Neuronal stem cell (in vitro differentiated cells): ENCODE measurements around the gene NTRK3.
A peak's percentile ranks its signal among the peaks of the same experiment; 100 is the strongest.

Experiments
- DNase-seq: peaks from one replicate; pipeline ENCODE4 v3.0.0-alpha.2; 2013; ENCODE audit warnings: low spot score
- H2AFZ ChIP-seq: one replicate; pipeline ENCODE4 v1.6.1; 2013; ENCODE audit warnings: mild to moderate bottlenecking, low read length, inconsistent platforms
- H2AK5ac ChIP-seq: 2 replicates; pipeline ENCODE4 v1.6.1; 2013; ENCODE audit warnings: low read depth, mild to moderate bottlenecking, inconsistent platforms, low read length, moderate library complexity, mixed read lengths
- H2BK120ac ChIP-seq: 2 replicates; pipeline ENCODE4 v1.6.1; 2013; ENCODE audit warnings: low read depth, mild to moderate bottlenecking, inconsistent platforms, low read length, moderate library complexity, mixed read lengths
- H2BK12ac ChIP-seq: one replicate; pipeline ENCODE4 v1.6.1; 2013; ENCODE audit warnings: low read length, inconsistent platforms
- H2BK15ac ChIP-seq: 2 replicates; pipeline ENCODE4 v1.6.1; 2013; ENCODE audit warnings: mild to moderate bottlenecking, low read length, inconsistent platforms, mixed read lengths
- H2BK5ac ChIP-seq: one replicate; pipeline ENCODE4 v1.6.1; 2013; ENCODE audit warnings: inconsistent platforms, mild to moderate bottlenecking, low read length, moderate library complexity
- H3K14ac ChIP-seq: one replicate; pipeline ENCODE4 v1.6.1; 2013; ENCODE audit warnings: low read length, inconsistent platforms
- H3K18ac ChIP-seq: 2 replicates; pipeline ENCODE4 v1.6.1; 2013; ENCODE audit warnings: low read length, inconsistent platforms
- H3K23ac ChIP-seq: 2 replicates; pipeline ENCODE4 v1.6.1; 2013; ENCODE audit warnings: low read depth, mild to moderate bottlenecking, mixed read lengths, low read length, inconsistent platforms; ENCODE audit not compliant: poor library complexity
- H3K27ac ChIP-seq: replicated peaks from 3 replicates; pipeline ENCODE4 v1.5.1; 2013; ENCODE audit warnings: low read length, inconsistent platforms
- H3K27me3 ChIP-seq, 3 experiments: 2 replicates each; pipeline ENCODE4 v1.6.1; 2013; ENCODE audit warnings: low read length in 3 of 3, mild to moderate bottlenecking in 2 of 3, inconsistent platforms in 1 of 3, low read depth in 1 of 3, mixed read lengths in 1 of 3, moderate library complexity in 1 of 3; ENCODE audit not compliant: control insufficient read depth in 3 of 3, insufficient read depth in 3 of 3
- H3K36me3 ChIP-seq, 2 donors: replicated peaks in 1 of 2; 2 replicates each; pipeline ENCODE4 v1.6.1; 2013; ENCODE audit warnings: low read length in 2 of 2; ENCODE audit not compliant: control insufficient read depth in 2 of 2, insufficient read depth in 2 of 2
- H3K4ac ChIP-seq: 2 replicates; pipeline ENCODE4 v1.6.1; 2013; ENCODE audit warnings: inconsistent platforms, mild to moderate bottlenecking, low read length, moderate library complexity
- H3K4me1 ChIP-seq, 2 donors: 1 replicate in 1 of 2; 2 replicates in 1 of 2; pipeline ENCODE4 v1.6.1; 2013; ENCODE audit warnings: low read length in 2 of 2, low read depth in 1 of 2; ENCODE audit not compliant: control insufficient read depth in 2 of 2, insufficient read depth in 1 of 2
- H3K4me2 ChIP-seq: one replicate; pipeline ENCODE4 v1.6.1; 2013; ENCODE audit warnings: mild to moderate bottlenecking, low read length, inconsistent platforms; ENCODE audit not compliant: insufficient read depth, poor library complexity, severe bottlenecking
- H3K4me3 ChIP-seq, 2 donors: 2 replicates each; pipeline ENCODE4 v1.5.1; 2013; ENCODE audit warnings: low read length in 2 of 2, mild to moderate bottlenecking in 2 of 2, inconsistent platforms in 1 of 2, moderate library complexity in 1 of 2
- H3K79me1 ChIP-seq: one replicate; pipeline ENCODE4 v1.6.1; 2013; ENCODE audit warnings: low read depth, mild to moderate bottlenecking, inconsistent platforms, low read length, moderate library complexity
- H3K9ac ChIP-seq: one replicate; pipeline ENCODE4 v1.6.1; 2013; ENCODE audit warnings: mild to moderate bottlenecking, low read depth, low read length, inconsistent platforms; ENCODE audit not compliant: poor library complexity
- H3K9me3 ChIP-seq, 2 donors: replicated peaks in 1 of 2; 2 replicates each; pipeline versions ENCODE3 to v1.6.1; 2013; ENCODE audit warnings: low read length in 2 of 2, mild to moderate bottlenecking in 2 of 2, inconsistent platforms in 1 of 2, low read depth in 1 of 2, mixed read lengths in 1 of 2, moderate library complexity in 1 of 2; ENCODE audit not compliant: control insufficient read depth in 2 of 2, insufficient read depth in 1 of 2
- H4K8ac ChIP-seq: one replicate; pipeline ENCODE4 v1.6.1; 2013; ENCODE audit warnings: low read depth, mild to moderate bottlenecking, inconsistent platforms, low read length, moderate library complexity
- H4K91ac ChIP-seq: one replicate; pipeline ENCODE4 v1.6.1; 2013; ENCODE audit warnings: low read length, low read depth, mild to moderate bottlenecking, inconsistent platforms; ENCODE audit not compliant: poor library complexity
- WGBS, 2 donors: extraction: QIAGEN DNeasy Blood & Tissue Kit; methylation state at CpG; one replicate each; pipeline ENCODE4 v1.1.7; 2013; ENCODE audit warnings: missing lambda C conversion rate in 2 of 2, mixed read lengths in 1 of 2; ENCODE audit not compliant: insufficient read length in 2 of 2, insufficient replicate concordance in 1 of 2; ENCODE audit errors: extremely low coverage in 2 of 2; 5-methylcytosine and 5-hydroxymethylcytosine counted together

NTRK3 gene

DNA sequence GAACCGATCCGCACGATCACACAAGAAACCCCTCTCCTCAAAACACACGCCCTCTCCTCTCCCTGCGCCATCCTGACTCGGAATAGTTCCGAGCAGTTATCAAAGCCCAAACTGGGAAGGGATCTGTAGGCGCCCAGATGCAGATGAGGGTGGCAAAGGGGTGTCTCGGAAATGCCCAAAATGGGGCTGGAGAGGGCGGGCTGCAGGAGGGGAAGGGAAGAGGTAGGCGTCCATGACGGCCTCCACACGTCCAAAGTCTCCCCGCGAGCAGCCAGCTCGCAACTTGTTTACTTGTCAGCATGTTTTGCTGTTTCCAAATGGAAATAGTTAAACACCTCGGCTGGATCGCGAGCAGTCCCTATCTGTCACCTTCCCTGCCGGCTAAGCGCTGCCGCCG, 1.5 kb downstream of the NTRK3 start:
- Histone ChIP-seq H4K8ac (no peak overlapping the region), H3K4me1 (peaks cover 4 to 11% of the 10 kb centered on the region in 2 donors), H2BK5ac (no peak overlapping the region), H3K23ac (peak overlapping the region; percentile 14), H3K9me3 (no peaks in the 10 kb centered on the region), H3K14ac (no peak overlapping the region), H2BK15ac (no peak overlapping the region), H3K4me2 (peak overlapping the region; percentile 96), H2AK5ac (no peak overlapping the region), H3K9ac (peak overlapping the region; percentile 73), H3K27ac (no peak overlapping the region), H2BK12ac (no peak overlapping the region), H3K27me3 (peaks cover 5 to 65% (median 24%) of the 10 kb centered on the region in 3 experiments), H4K91ac (no peak overlapping the region), H2AFZ (peak overlapping the region; percentile 43), H2BK120ac (no peak overlapping the region), H3K36me3 (no peaks in the 10 kb centered on the region), H3K18ac (peak overlapping the region; percentile 86), H3K4me3 (peak overlapping the region in 1 of 2 donors; percentile 83), H3K4ac (no peak overlapping the region), H3K79me1 (no peaks in the 10 kb centered on the region)
- DNase-seq, result no peak
- no CpG with 5 or more reads among the region's 23 CpGs for WGBS, 2 donors

DNA sequence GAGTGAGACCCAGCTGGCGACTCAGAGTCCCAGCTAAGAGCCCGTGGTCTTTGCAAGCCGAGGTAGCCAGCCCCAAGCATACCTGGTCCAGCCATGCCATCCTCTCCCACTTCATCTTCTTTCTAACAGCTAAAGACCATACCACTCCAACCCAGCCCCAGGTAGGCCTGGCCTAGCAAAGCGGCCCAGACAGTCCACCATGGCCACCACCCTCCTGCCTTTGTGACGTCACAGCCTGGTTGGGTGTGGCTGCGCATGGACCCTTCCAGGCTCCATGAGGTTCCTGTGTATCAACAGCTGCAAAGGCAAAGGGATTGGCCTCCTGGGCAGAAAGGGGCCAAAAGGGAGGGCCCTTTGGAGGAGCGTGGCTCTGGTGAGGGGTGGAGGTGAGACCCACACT, 4.1 kb downstream of the NTRK3 start:
- H3K27ac ChIP-seq, result no peak overlapping the region
- H2BK15ac ChIP-seq, result no peak overlapping the region
- H3K4me3 ChIP-seq, result no peak overlapping the region
- no peak overlapping the region for H3K14ac ChIP-seq
- H4K8ac ChIP-seq, result no peak overlapping the region
- no CpG with 5 or more reads among the region's 7 CpGs for WGBS, 2 donors
- H3K4ac ChIP-seq, result no peak overlapping the region
- DNase-seq, result no peak
- no peak overlapping the region for H4K91ac ChIP-seq
- no peaks in the 10 kb centered on the region for H3K9me3 ChIP-seq
- no peaks in the 10 kb centered on the region for H3K36me3 ChIP-seq
- H3K9ac ChIP-seq, result no peak overlapping the region
- H3K4me1 ChIP-seq, result peaks cover 4 to 9% of the 10 kb centered on the region in 2 donors
- H2AFZ ChIP-seq, result no peak overlapping the region
- H3K27me3 ChIP-seq, result peaks cover 5 to 40% (median 24%) of the 10 kb centered on the region in 3 experiments
- H3K4me2 ChIP-seq, result no peak overlapping the region
- H3K79me1 ChIP-seq, result no peaks in the 10 kb centered on the region
- peak overlapping the region; percentile 13 for H3K18ac ChIP-seq
- peak overlapping the region; percentile 76 for H2AK5ac ChIP-seq
- H2BK12ac ChIP-seq, result no peak overlapping the region
- peak overlapping the region; percentile 13 for H3K23ac ChIP-seq
- no peak overlapping the region for H2BK120ac ChIP-seq
- no peak overlapping the region for H2BK5ac ChIP-seq

DNA sequence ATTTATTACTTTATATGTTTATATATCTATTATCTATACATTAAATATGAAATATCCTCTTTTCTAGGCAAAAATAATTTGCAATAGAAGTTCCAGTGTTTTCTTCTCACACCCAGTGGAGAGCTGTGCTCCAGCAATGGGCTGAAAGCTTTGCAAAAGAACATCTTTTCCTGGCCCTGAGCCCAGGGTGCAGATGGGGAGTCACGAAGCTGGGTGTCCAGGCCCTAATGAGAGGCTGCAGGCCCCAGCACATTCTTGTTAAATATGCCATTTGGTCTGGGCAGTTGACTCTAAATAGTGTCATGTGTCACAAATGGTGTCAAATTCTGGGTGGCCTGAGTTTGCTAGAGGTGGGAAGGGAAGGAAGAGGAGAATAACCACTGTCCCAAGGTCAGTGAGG, 5.7 kb downstream of the NTRK3 start:
- H3K4me3 ChIP-seq, result no peak overlapping the region
- WGBS, 2 donors, result no CpG with 5 or more reads among the region's 1 CpG
- H3K18ac ChIP-seq, result no peak overlapping the region
- no peak overlapping the region for H3K9ac ChIP-seq
- H2BK120ac ChIP-seq, result no peak overlapping the region
- no peak overlapping the region for H3K14ac ChIP-seq
- peaks cover 5 to 27% (median 22%) of the 10 kb centered on the region in 3 experiments for H3K27me3 ChIP-seq
- no peak overlapping the region for H3K4ac ChIP-seq
- H3K36me3 ChIP-seq, result no peaks in the 10 kb centered on the region
- H3K4me1 ChIP-seq, result peaks cover 0 to 15% of the 10 kb centered on the region in 2 donors
- no peaks in the 10 kb centered on the region for H3K79me1 ChIP-seq
- no peak overlapping the region for H3K27ac ChIP-seq
- no peak overlapping the region for H4K8ac ChIP-seq
- H3K4me2 ChIP-seq, result no peak overlapping the region
- no peak overlapping the region for H2AFZ ChIP-seq
- no peak overlapping the region for H2BK12ac ChIP-seq
- no peaks in the 10 kb centered on the region for H3K9me3 ChIP-seq
- no peak for DNase-seq
- H2BK15ac ChIP-seq, result no peak overlapping the region
- H3K23ac ChIP-seq, result no peak overlapping the region
- no peak overlapping the region for H4K91ac ChIP-seq
- H2AK5ac ChIP-seq, result no peak overlapping the region
- no peak overlapping the region for H2BK5ac ChIP-seq

DNA sequence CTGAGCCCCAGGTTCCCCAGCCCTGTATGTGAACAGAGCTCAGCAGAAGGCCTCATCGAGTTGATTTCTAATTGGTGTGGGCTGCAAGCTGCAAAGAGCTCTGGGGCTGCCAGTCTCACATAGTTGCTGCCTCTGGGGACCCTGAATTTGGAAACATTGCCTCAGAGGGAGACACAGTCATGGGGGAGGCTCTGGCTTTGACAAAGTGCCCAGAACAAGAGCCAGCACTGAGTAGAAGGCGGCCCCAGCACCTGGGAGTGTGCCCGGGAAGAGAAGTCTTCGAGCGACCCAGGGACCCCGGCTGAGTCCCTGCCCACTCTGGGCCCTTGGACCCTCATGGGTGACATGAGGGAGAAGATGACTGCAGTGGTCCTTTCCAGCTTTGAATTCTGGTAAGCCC, 7.3 kb downstream of the NTRK3 start:
- no peaks in the 10 kb centered on the region for H3K79me1 ChIP-seq
- H3K27ac ChIP-seq, result no peak overlapping the region
- H4K8ac ChIP-seq, result no peak overlapping the region
- peaks cover 0 to 6% of the 10 kb centered on the region in 2 donors for H3K4me1 ChIP-seq
- H2BK12ac ChIP-seq, result no peak overlapping the region
- H3K9me3 ChIP-seq, result no peaks in the 10 kb centered on the region
- no peak overlapping the region for H3K23ac ChIP-seq
- H3K14ac ChIP-seq, result no peak overlapping the region
- no peak overlapping the region for H2AFZ ChIP-seq
- H3K9ac ChIP-seq, result no peak overlapping the region
- no peak overlapping the region for H3K4ac ChIP-seq
- DNase-seq, result no peak
- H2AK5ac ChIP-seq, result no peak overlapping the region
- WGBS, 2 donors, result no CpG with 5 or more reads among the region's 6 CpGs
- H3K18ac ChIP-seq, result no peak overlapping the region
- no peak overlapping the region for H2BK120ac ChIP-seq
- peaks cover 0 to 11% (median 7%) of the 10 kb centered on the region in 3 experiments for H3K27me3 ChIP-seq
- no peak overlapping the region for H2BK15ac ChIP-seq
- H4K91ac ChIP-seq, result no peak overlapping the region
- no peak overlapping the region for H3K4me2 ChIP-seq
- no peak overlapping the region for H2BK5ac ChIP-seq
- no peaks in the 10 kb centered on the region for H3K36me3 ChIP-seq
- no peak overlapping the region for H3K4me3 ChIP-seq
